Transverse colon (tissue), 4 donors: ENCODE data around the gene PIGX. TPM values are rescaled to one million over a fixed set of nuclear protein-coding genes. Genes with fewer than 3 reads are reported as not detected.

ENCODE experiments used
- DNase-seq: peaks from one replicate; pipeline ENCODE4 v3.0.0-alpha.2; 2019
- H3K27ac ChIP-seq, 4 donors: fragments of 200-600 bp; sonication (generic); 2 replicates each; pipeline ENCODE4 v1.5.1; 2016 to 2018; ENCODE audit warnings: inconsistent platforms in 4 of 4
- H3K27me3 ChIP-seq: fragments of 200-600 bp; sonication (generic); 2 replicates; pipeline ENCODE4 v1.5.1; 2017; ENCODE audit warnings: inconsistent platforms
- H3K36me3 ChIP-seq, 4 donors: fragments of 200-600 bp; sonication (generic); 2 replicates each; pipeline ENCODE4 v1.5.1; 2017 to 2019; ENCODE audit warnings: inconsistent platforms in 4 of 4
- H3K4me1 ChIP-seq, 4 donors: fragments of 200-600 bp; sonication (generic); 2 replicates each; pipeline ENCODE4 v1.5.1; 2017 to 2020; ENCODE audit warnings: inconsistent platforms in 4 of 4
- H3K4me3 ChIP-seq, 4 donors: fragments of 200-600 bp; sonication (generic); 1 replicate in 1 of 4; 2 replicates in 3 of 4; pipeline versions ENCODE4 v1.5.1 to v1.6.1; 2017 to 2019; ENCODE audit warnings: inconsistent platforms in 4 of 4
- H3K9me3 ChIP-seq, 2 donors: fragments of 200-600 bp; sonication (generic); 2 replicates each; pipeline ENCODE4 v1.5.1; 2017 to 2019; ENCODE audit warnings: inconsistent platforms in 2 of 2
- CTCF ChIP-seq, 5 experiments: fragments of 200-600 bp in 3 of 5; fragments of 450-650 bp in 2 of 5; sonication (generic) in 3 of 5; IDR thresholded peaks; 1 replicate in 2 of 5; 2 replicates in 3 of 5; pipeline ENCODE4 v1.5.1; 2016 to 2017; ENCODE audit warnings: antibody characterized with exemption in 5 of 5, inconsistent platforms in 3 of 5, mild to moderate bottlenecking in 2 of 5, moderate library complexity in 1 of 5
- EP300 ChIP-seq: sonication (generic); formaldehyde crosslinking; IDR thresholded peaks from one replicate; pipeline ENCODE4 v1.6.1; 2017; ENCODE audit warnings: antibody characterized with exemption, low read depth
- POLR2A ChIP-seq: fragments of 450-650 bp; IDR thresholded peaks from one replicate; pipeline ENCODE4 v1.6.1; 2016; ENCODE audit warnings: antibody characterized with exemption, mild to moderate bottlenecking, moderate library complexity
- POLR2AphosphoS5 ChIP-seq, 3 donors: sonication (generic); formaldehyde crosslinking; IDR thresholded peaks; one replicate each; pipeline ENCODE4 v1.6.1; 2016; ENCODE audit warnings: antibody characterized with exemption in 3 of 3
- WGBS, 2 donors: methylation state at CpG; one replicate each; pipeline ENCODE4 v1.1.5; 2018; ENCODE audit warnings: low coverage in 1 of 2; 5-methylcytosine and 5-hydroxymethylcytosine counted together
- in situ Hi-C, 4 donors: fragments of 200-750 bp; cut with MboI; loops; one replicate each; pipeline versions ENCODE4 v1.15.0 to v1.15.1; 2017; ENCODE audit warnings: low sequenced_read_pairs in 3 of 4, low pct_ligation_motif_present in 1 of 4, low pct_unique_long_range_greater_than_20kb in 1 of 4
- intact Hi-C: fragments of 100-400 bp; cut with DNase I; formaldehyde crosslinking; loops from one replicate; pipeline ENCODE4 v1.15.1; 2023; ENCODE audit warnings: low total_unique reads
- total RNA-seq, 4 donors: library from RNA; depleted of rRNA; stranded (reverse); fragments of >200 nt; gene quantifications; one replicate each; pipeline ENCODE4 v1.1.0, GENCODE V29; 2016

Gene PIGX
- total RNA-seq, 4 donors from 2014 or later: 4.0 to 36.3 (median 23.6) TPM

GRCh38 chr3:196754091-196754981 is 42.2 kb downstream of the PIGX start:
- Histone ChIP-seq H3K9me3 (peaks cover 0 to 6% of the 10 kb centered on the region in 2 donors), H3K27me3 (no peaks in the 10 kb centered on the region), H3K36me3 (no peaks in the 10 kb centered on the region), H3K27ac (peak overlapping the region; percentile 41 to 70 (median 66)), H3K4me3 (no peak overlapping the region), H3K4me1 (peaks cover 0 to 31% (median 15%) of the 10 kb centered on the region in 4 donors)
- 28 to 54% methylated on average over 2 to 9 of the region's 9 CpGs for WGBS, 2 donors
- no peak for TF ChIP-seq EP300
- TF ChIP-seq CTCF (IDR thresholded peaks at IDR 0.05): no peak
- TF ChIP-seq POLR2AphosphoS5 (IDR thresholded peaks at IDR 0.05): no peak
- in situ Hi-C loops: no loop called here
- DNase-seq: peak; percentile 45
- intact Hi-C loops: no loop called here

GRCh38 chr3:196756732-196757131 is 44.6 kb downstream of the PIGX start:
- 83 to 92% methylated on average over 2 to 4 of the region's 4 CpGs for WGBS, 2 donors
- H3K4me3 ChIP-seq: no peak overlapping the region

GRCh38 chr3:196757876-196758739 is 45.9 kb downstream of the PIGX start:
- in situ Hi-C loops: no loop called here
- H3K36me3 ChIP-seq: no peaks in the 10 kb centered on the region
- peaks cover 0 to 6% of the 10 kb centered on the region in 2 donors for H3K9me3 ChIP-seq
- TF ChIP-seq CTCF (IDR thresholded peaks at IDR 0.05): no peak
- no peak for TF ChIP-seq EP300
- TF ChIP-seq POLR2AphosphoS5 (IDR thresholded peaks at IDR 0.05): no peak
- TF ChIP-seq POLR2A: no peak
- intact Hi-C loops: no loop called here
- no peak overlapping the region for H3K27ac ChIP-seq
- DNase-seq: no peak
- H3K27me3 ChIP-seq: no peaks in the 10 kb centered on the region
- H3K4me3 ChIP-seq: no peak overlapping the region
- WGBS, 2 donors: 84% methylated on average over 8 to 9 of the region's 9 CpGs
- H3K4me1 ChIP-seq: peaks cover 0 to 27% (median 15%) of the 10 kb centered on the region in 4 donors

More at GRCh38 chr3:196756732-196757131, 44.6 kb downstream of the PIGX start:
- Histone ChIP-seq H3K4me1 (peaks cover 0 to 29% (median 15%) of the 10 kb centered on the region in 4 donors), H3K27me3 (no peaks in the 10 kb centered on the region), H3K36me3 (no peaks in the 10 kb centered on the region), H3K9me3 (peaks cover 0 to 6% of the 10 kb centered on the region in 2 donors), H3K27ac (no peak overlapping the region)
- DNase-seq: no peak
- no peak for TF ChIP-seq POLR2A
- TF ChIP-seq EP300: no peak
- TF ChIP-seq CTCF (IDR thresholded peaks at IDR 0.05): no peak
- no peak for TF ChIP-seq POLR2AphosphoS5 (IDR thresholded peaks at IDR 0.05)
- in situ Hi-C loops: no loop called here
- intact Hi-C loops: no loop called here

GRCh38 chr3:196763179-196763578 is 51.0 kb downstream of the PIGX start:
- Histone ChIP-seq H3K36me3 (no peaks in the 10 kb centered on the region), H3K4me3 (no peak overlapping the region), H3K27me3 (no peaks in the 10 kb centered on the region), H3K27ac (no peak overlapping the region), H3K9me3 (no peaks in the 10 kb centered on the region), H3K4me1 (peaks cover 0 to 3% (median 0%) of the 10 kb centered on the region in 4 donors)
- no peak for DNase-seq
- no peak for TF ChIP-seq POLR2AphosphoS5 (IDR thresholded peaks at IDR 0.05)
- TF ChIP-seq CTCF (IDR thresholded peaks at IDR 0.05): no peak
- no peak for TF ChIP-seq POLR2A
- no peak for TF ChIP-seq EP300
- in situ Hi-C loops (no loop called here), intact Hi-C loops (no loop called here)
- WGBS, 2 donors: 92 to 100% methylated on average over 1 to 7 of the region's 7 CpGs
